OCI-LY3 (cell line): ENCODE results near the gene CHMP5.

Experiments used
- H2AFZ ChIP-seq: fragments of 200-600, 300-600 bp; shearing (Covaris generic); 2 replicates; pipeline ENCODE4 v1.6.0; 2014; ENCODE audit warnings: antibody characterized with exemption, low read depth, low read length
- H3K27ac ChIP-seq: fragments of 200-600, 300-600 bp; sonication (generic); 2 replicates; pipeline ENCODE4 v1.5.1; 2014; ENCODE audit warnings: mild to moderate bottlenecking, low read length, moderate library complexity, mixed read lengths
- H3K27me3 ChIP-seq: fragments of 200-600, 300-600 bp; sonication (generic); 2 replicates; pipeline ENCODE4 v1.6.1; 2014; ENCODE audit warnings: low read depth, low read length, mixed read lengths
- H3K36me3 ChIP-seq: fragments of 200-600, 300-600 bp; sonication (generic); replicated peaks from 2 replicates; pipeline ENCODE3; 2014; ENCODE audit warnings: low read depth, low read length, mixed read lengths
- H3K4me1 ChIP-seq: fragments of 300-600, 200-600 bp; sonication (generic); 2 replicates; pipeline ENCODE4 v1.6.1; 2014; ENCODE audit warnings: low read length, mixed read lengths
- H3K4me2 ChIP-seq: fragments of 200-600, 300-600 bp; sonication (generic); 2 replicates; pipeline ENCODE4 v1.6.1; 2014; ENCODE audit warnings: low read length, mixed read lengths
- H3K4me3 ChIP-seq: fragments of 300-600, 200-600 bp; sonication (generic); 2 replicates; pipeline ENCODE4 v1.5.1; 2014; ENCODE audit warnings: antibody characterized with exemption, mild to moderate bottlenecking, low read length, moderate library complexity
- H3K79me2 ChIP-seq: fragments of 300-600, 200-600 bp; shearing (Covaris generic); 2 replicates; pipeline ENCODE4 v1.6.1; 2014; ENCODE audit warnings: mild to moderate bottlenecking, low read length, mixed read lengths
- H3K9ac ChIP-seq: fragments of 300-600, 200-600 bp; shearing (Covaris generic); 2 replicates; pipeline ENCODE4 v1.6.0; 2014; ENCODE audit warnings: mild to moderate bottlenecking, low read length, moderate library complexity
- H3K9me3 ChIP-seq: fragments of 200-600, 300-600 bp; shearing (Covaris generic); 2 replicates; pipeline ENCODE4 v1.6.1; 2014; ENCODE audit warnings: low read length, mixed read lengths; ENCODE audit not compliant: insufficient read depth
- H4K20me1 ChIP-seq: fragments of 200-600, 300-600 bp; sonication (generic); 2 replicates; pipeline ENCODE4 v1.6.1; 2016; ENCODE audit warnings: low read length, mixed read lengths; ENCODE audit not compliant: insufficient read depth
- EZH2phosphoT487 ChIP-seq: fragments of 200-600 bp; shearing (Covaris generic); IDR thresholded peaks from 2 replicates; pipeline ENCODE4 v1.6.1; 2018; ENCODE audit warnings: antibody characterized with exemption, mixed run types, low read depth
- TF ChIP-seq, protein P1 (sequence below): fragments of 200-600, 300-600 bp; sonication (generic); IDR thresholded peaks from 2 replicates; pipeline ENCODE4 v1.5.1; 2014; ENCODE audit warnings: antibody characterized with exemption, low read length, low read depth

The CHMP5 gene

DNA sequence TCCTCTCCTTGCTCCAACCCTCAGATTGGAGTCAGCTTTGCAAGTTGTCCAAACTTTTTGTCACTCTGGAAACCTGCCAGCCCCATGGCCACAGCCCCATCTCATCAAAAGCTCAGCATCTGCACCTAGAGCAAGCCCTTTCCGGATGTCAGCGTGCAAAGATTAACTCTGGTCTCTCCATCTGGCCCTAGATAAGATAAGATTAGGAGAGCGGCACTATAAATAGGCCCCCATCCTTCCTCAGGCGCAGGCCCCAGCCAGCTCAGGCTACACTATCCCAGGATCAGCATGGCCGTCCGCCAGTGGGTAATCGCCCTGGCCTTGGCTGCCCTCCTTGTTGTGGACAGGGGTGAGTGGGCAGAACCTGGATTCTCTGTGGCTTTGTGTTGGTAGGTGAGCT lies 24.9 kb upstream of the CHMP5 start, which contains the start of gene SPINK4:
Gene SPINK4 (plus strand): TSS at position 247 of the 400 bp plus-strand sequence. CDS start 42 bp downstream, at position 289.
- no peaks in the 10 kb centered on the region for H4K20me1 ChIP-seq
- no peak within 1 kb of the TSS for H3K4me3 ChIP-seq
- TF ChIP-seq, protein P1, sequence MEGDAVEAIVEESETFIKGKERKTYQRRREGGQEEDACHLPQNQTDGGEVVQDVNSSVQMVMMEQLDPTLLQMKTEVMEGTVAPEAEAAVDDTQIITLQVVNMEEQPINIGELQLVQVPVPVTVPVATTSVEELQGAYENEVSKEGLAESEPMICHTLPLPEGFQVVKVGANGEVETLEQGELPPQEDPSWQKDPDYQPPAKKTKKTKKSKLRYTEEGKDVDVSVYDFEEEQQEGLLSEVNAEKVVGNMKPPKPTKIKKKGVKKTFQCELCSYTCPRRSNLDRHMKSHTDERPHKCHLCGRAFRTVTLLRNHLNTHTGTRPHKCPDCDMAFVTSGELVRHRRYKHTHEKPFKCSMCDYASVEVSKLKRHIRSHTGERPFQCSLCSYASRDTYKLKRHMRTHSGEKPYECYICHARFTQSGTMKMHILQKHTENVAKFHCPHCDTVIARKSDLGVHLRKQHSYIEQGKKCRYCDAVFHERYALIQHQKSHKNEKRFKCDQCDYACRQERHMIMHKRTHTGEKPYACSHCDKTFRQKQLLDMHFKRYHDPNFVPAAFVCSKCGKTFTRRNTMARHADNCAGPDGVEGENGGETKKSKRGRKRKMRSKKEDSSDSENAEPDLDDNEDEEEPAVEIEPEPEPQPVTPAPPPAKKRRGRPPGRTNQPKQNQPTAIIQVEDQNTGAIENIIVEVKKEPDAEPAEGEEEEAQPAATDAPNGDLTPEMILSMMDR: no peak
- TF ChIP-seq EZH2phosphoT487: no peak
- no peak within 1 kb of the TSS for H3K9ac ChIP-seq
- H2AFZ ChIP-seq: no peak within 1 kb of the TSS
- no peaks in the 10 kb centered on the region for H3K9me3 ChIP-seq
- no peaks in the 10 kb centered on the region for H3K79me2 ChIP-seq
- H3K4me2 ChIP-seq: no peak within 1 kb of the TSS
- H3K27me3 ChIP-seq: 0 out of 2 replicates have a peak, but pooled peaks cover 3% of the 10 kb centered on the region
- H3K36me3 ChIP-seq: no peaks in the 10 kb centered on the region
- H3K4me1 ChIP-seq: no peaks in the 10 kb centered on the region
- H3K27ac ChIP-seq: no peak within 1 kb of the TSS

DNA sequence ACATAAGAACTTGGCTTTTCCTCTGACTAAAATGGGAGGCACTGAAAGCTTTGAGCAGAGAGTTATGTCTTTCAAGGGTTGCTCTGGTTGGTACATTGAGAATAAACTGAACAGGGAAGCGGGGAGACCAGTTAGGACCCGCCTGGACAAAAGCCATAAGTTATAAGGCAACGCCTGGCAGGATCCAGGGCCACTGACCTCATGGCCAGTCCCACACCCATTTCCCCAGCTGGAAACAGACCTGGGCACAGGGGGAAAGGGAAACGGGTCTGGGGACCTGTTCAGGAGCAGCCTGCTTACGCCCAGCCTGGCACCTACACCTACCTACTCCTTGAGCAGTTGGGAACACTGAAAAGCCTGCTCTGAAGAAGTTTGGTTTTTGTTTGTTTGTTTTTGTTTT lies 23.6 kb upstream of the CHMP5 start:
- Histone ChIP-seq H4K20me1 (no peaks in the 10 kb centered on the region), H3K9me3 (no peaks in the 10 kb centered on the region), H3K27ac (no peak overlapping the region), H3K79me2 (no peaks in the 10 kb centered on the region), H3K9ac (no peak overlapping the region), H2AFZ (no peak overlapping the region), H3K4me1 (no peaks in the 10 kb centered on the region), H3K4me3 (no peak overlapping the region), H3K36me3 (no peaks in the 10 kb centered on the region), H3K4me2 (no peak overlapping the region), H3K27me3 (0 out of 2 replicates have a peak, but pooled peaks cover 3% of the 10 kb centered on the region)
- TF ChIP-seq, protein P1: no peak
- TF ChIP-seq EZH2phosphoT487: no peak

DNA sequence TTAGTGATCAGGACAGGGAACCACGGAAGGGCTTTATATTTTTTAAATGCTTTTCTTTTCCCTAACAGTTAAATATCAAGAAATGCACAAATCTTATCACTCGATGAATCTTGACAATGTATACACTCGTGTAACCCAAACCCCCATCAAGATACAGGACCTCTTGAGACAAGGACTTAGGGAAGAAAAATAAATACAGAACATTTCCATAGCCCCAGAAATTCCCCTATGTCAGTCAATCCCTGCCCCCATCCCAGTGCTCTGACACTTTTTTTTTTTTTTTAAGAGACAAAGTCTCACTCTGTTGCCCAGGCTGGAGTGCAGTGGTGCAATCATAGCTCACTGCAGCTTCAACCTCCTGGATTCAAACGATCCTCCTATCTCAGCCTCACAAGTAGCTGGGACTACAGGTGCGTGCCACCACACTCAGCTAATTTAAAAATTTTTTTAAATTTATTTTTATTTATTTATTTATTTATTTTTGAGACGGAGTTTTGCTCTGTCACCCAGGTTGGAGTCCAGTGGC lies 22.2 kb upstream of the CHMP5 start:
- no peaks in the 10 kb centered on the region for H3K79me2 ChIP-seq
- H3K36me3 ChIP-seq: peaks cover 1% of the 10 kb centered on the region
- no peak overlapping the region for H3K4me3 ChIP-seq
- H3K4me1 ChIP-seq: no peaks in the 10 kb centered on the region
- no peaks in the 10 kb centered on the region for H3K27me3 ChIP-seq
- TF ChIP-seq, protein P1: no peak
- no peak for TF ChIP-seq EZH2phosphoT487
- H3K27ac ChIP-seq: no peak overlapping the region
- H3K9ac ChIP-seq: no peak overlapping the region
- H3K9me3 ChIP-seq: no peaks in the 10 kb centered on the region
- H2AFZ ChIP-seq: no peak overlapping the region
- H3K4me2 ChIP-seq: no peak overlapping the region
- no peaks in the 10 kb centered on the region for H4K20me1 ChIP-seq

GRCh38 chr9:33244137-33244784 lies 20.6 kb upstream of the CHMP5 start:
- TF ChIP-seq, protein P1: no peak
- no peak for TF ChIP-seq EZH2phosphoT487
- Histone ChIP-seq H3K4me3 (no peak overlapping the region), H3K9ac (no peak overlapping the region), H3K27ac (no peak overlapping the region), H3K4me1 (peaks cover 3% of the 10 kb centered on the region; the same call in 1 of the 2 replicates), H3K79me2 (no peaks in the 10 kb centered on the region), H3K27me3 (no peaks in the 10 kb centered on the region), H3K9me3 (no peaks in the 10 kb centered on the region), H3K36me3 (peaks cover 6% of the 10 kb centered on the region), H4K20me1 (no peaks in the 10 kb centered on the region), H2AFZ (no peak overlapping the region), H3K4me2 (no peak overlapping the region)
